HS-5 (cell line): ENCODE measurements around the gene INS.

Experiments
- DNase-seq: peaks from one replicate; pipeline ENCODE4 v3.0.0-alpha.2; 2012; ENCODE audit warnings: low read depth

The INS gene

DNA sequence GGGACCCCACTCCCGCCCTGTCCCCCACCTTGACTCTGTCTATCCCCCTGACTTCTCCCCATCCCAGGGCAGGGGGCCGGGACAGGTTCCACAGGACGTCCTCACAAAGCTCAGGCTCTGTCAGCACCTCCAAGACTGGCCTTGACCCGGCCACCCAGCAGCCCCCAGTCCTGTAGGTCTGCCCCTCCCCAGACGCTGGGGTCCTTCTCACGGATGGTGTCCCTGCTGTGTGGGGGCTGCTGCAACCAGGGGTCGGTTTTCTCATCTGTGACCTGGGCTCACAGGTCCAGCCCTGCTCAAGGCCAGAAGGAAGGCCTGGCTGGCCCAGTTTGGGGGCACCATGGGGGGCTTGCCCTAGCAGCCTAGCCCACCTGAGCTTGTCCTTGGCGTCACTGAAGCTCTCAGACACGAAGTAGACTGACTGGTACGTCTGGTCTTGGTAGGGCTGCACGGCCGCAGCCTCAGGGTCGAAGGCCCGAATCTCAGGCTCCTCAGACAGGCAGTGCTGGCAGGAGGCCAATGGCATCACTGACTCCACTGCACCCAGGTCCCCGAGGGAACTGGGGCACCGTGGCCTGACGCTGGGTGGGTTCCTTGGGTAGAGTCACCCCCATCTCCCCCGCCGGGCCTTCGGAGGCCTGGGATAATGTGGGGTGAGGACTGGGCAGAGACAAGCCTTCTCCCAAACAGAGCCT lies 4.0 kb upstream of the INS start:
- DNase-seq: no peak

DNA sequence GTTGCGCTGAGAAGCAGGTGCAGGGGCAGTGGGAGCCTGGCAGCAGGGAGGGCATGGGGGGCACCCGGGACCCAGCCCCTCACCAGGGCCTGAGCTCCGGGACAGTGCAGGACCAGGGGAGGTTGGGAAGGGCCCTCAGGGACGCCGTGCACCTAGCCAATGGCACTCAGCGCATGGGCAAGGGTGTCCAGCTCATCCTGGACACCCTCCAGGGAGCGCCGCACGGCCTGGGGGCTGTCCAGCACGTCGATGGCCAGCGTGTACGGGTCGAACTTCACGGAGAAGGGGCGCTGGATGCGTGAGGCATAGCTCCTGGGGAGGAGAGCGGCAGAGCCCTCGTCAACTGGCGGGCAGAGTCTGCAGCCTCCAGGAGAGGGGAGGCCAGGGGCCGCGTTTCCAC lies 3.1 kb upstream of the INS start:
- no peak for DNase-seq

DNA sequence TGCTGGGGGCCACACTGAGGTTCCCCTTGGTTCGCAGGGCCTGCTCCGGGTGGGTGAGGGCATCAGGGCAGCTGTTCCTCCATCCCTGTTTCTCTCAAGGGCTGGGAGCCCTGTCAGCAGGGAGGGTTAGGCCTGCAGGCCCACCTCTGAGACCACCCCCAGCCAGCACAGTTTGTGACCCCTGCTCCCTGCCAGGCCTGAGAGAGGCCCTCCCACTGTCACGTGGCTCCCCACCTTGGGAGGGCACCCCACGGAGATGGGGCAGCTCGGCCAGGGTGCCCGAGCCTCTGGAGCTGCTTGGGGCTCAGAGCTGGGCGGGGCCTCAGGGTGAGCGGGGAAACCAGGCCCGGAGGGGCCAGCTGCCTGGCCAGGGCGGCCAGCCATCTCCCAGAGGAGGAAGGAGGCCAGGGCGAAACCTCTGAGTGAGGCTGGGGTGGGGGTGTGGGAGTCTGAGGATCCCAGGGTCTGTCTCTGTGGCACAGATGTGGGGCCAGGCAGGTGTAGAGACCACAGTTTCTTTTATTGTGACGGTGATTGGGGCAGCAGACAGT lies 2.5 kb upstream of the INS start:
- no peak for DNase-seq

- DNase-seq: no peak
Observed at GRCh38 chr11:2159536-2160413, 1.2 kb downstream of the INS start.

- no peak for DNase-seq
Observed at GRCh38 chr11:2158966-2159365, 2.0 kb downstream of the INS start.

DNA sequence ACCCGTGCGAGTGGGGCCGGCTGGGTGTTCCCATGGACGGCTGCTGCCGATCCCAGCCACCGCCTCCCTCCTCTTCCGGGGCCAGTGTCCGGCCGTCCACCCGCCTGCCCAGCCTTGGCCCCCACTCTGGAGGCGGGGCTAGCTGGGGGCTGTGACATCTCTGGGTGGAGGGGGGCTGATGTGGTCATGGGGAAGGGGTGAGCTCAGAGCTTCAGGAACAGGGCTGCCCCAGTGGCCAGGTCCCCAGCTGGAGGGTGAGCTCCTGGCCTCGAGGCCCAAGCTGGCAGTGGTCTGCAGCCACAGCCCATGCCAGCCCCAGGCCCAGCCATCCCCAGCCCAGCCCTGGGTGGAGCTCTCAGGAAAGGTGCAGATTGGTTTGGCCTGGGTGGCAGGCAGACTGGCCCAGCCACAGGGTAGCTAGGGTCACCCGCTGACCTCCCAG lies 2.7 kb downstream of the INS start:
- DNase-seq: no peak

- DNase-seq: no peak
Observed at GRCh38 chr11:2157294-2158040, 3.5 kb downstream of the INS start.

DNA sequence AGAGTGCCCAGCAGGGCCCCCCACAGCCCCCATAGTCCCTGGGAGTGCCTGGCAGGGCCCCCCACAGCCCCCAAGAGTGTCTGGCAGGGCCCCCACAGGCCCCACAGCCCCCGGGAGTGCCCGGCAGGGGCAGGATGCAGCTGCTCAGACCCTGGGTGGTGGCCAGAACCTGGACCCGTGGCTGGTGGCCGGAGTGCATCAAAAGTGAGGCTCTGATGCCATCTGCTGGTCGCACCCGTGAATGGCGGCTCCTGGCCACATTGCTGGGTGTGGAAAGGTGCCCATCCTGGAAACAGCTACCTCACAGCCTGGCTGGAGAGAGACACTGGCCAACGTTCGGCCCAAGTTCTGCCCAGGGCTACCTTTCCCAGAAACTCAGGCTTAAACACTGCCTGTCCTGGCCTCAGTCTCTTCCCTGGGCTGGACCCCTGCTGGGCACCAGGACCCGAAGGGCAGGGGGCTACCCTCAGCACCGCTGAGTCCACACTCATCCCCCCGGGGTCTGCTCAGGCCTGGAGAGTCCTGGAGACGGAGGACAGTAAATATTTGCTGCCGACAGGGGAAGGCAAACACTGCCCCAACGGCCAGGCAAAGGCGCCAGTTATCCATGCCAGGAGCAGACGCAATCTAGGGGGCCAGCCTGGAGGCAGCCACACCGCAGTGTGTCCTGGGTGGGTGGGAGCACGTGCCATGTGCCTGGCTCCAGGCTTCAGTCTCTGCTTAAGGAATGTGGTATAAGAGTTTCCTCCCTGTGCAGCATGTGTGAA lies 4.4 kb downstream of the INS start:
- no peak for DNase-seq

DNA sequence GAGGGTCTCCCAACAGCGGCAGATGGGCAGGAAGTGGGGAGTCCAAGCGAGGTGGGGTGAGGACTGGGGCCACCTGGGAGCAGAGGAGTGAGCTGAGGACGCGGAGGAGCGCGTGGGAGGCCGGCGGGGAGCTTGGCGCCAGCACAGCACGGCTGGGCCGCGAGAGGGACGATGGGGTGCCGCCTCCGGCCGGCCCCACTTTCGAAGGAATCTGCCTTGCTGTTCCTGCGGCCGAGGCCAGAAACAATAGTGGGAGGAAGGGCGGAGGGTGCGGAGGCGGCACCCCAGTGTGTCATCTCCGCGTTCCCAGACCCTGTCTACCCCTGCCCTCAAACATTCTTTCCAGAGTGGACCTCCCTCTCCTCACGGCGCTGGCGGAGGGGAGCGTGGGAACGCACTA lies 5.5 kb downstream of the INS start:
- no peak for DNase-seq

DNA sequence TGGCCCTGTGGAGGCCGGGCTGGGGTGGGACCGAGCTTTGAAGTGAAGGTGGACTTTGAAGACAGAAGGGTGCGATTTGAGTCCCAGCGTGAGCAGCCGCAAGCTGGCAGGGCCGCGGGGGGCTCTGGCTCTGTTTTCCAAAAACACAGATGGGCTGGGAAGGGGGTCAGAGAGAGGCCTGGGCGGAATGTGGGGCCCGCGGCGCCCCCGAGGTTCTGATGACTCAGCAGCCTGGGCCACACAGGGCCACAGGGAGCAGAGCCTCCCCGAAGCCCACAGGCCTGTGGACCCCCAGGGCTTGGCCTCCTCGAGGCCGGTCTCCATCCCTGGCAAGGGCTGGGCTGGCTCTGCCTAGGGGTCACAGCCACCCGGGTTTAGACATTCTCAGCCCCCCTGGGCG lies 6.1 kb downstream of the INS start:
- no peak for DNase-seq

DNA sequence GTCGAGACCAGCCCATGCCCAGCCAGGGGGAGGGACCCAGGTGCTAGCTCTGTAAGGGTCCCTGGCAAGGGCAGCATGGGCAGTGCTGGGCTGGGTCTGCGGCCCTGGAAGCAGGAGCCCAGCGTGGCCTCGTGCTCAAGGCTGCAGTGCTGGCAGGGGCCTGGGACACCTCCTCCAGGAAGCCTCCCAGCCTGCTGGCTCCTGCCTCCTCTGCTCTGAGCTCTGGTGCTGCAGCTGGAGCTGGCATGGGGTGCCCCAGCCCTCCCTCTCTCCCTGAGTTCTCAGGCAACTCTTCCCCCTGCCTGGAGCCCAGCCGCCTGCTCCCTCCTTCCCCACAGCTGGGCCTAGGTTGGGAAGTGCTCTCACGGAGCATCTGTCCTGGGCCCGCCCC lies 6.8 kb downstream of the INS start:
- DNase-seq: no peak

GRCh38 chr11:2153581-2154194 lies 7.3 kb downstream of the INS start:
- no peak for DNase-seq

- DNase-seq: no peak
Observed at GRCh38 chr11:2151500-2152257, 9.3 kb downstream of the INS start.

DNA sequence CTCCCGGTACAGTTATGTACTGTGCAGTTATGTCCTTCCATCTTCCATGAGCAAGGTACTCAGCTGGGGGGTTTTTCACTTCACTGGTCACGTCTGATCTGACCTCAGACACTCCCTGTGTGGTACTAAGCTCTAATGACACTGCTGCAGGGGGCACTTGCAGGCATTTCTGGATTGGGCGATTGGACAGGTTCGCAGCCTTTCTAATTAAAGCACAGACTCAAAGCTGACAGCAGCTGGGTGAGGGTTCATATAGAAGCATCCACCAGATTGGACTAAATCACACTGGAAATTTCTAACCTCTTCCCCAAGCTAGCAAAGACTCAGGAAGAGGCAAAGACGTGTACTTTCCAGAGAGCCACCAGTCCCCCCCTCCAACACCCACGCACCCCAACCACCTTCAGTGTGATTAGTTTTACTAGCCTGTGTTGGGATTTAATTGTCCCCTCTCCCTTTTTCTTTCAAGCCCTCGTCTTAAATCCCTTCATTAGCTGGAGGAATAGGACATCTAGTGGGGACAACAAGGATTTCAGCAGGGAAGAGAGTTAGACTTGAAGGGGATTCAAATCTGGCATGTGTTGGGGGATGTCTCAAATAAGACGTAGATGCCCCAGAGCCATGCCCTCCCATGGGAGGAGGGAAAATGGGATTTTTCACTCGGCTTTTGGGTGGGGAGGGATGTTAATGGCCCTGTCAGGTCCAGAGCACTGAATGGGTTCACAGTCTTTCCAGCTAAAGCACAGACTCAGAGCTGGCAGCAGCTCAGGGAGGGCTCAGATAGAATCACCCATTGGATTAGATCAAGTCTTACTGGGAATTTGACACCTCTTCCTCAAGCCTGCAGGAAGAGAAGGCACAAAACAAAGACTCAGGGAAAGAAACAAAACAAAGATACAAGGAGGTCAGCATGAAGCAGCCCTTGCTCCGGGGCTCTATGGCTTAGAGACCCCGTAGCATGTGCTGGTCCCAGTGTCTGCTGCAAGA lies 10.9 kb downstream of the INS start:
- peak; percentile 10 for DNase-seq

GRCh38 chr11:2149460-2149859 lies 11.5 kb downstream of the INS start:
- no peak for DNase-seq

DNA sequence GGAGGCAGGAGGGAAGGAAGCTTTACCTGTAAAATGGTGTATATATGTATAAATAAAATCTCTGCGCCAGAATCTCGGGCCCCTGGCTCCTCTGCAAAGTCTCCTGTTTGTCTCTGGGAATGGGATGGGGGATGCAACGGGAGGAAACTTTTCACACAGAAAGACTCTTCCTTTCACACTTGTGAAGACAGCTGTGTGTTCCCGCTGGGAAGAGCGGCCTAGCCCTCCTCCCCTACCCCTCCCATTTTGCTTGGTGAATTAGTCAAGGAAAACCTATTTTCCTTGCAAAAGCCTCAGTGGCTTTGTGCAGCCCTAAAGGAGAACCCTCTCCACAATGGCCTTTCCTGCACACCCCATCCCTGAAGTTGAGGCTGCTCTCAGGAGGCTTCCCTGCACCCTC lies 12.4 kb downstream of the INS start:
- no peak for DNase-seq

- no peak for DNase-seq
Observed at GRCh38 chr11:2147391-2147790, 13.6 kb downstream of the INS start.

DNA sequence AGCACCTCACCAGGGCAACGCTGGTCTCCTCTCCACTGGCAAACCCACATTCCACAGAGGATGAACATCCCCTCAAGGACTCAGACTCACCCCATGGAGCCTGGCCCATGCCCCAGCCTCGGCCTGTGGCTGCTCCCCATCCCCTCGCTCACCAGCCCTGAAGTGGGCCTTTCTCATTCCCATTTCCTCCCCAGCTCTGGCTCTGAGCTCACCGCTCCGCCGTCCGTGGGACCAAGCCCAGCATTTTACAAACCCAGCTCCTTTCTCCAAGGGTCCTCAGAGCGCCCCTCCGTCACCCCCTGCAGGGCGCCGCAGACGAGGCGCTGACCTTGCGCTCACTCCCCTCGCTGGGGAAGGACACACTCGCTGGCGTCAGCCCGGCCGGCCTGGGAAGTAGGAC lies 15.0 kb downstream of the INS start:
- DNase-seq: no peak

- no peak for DNase-seq
Observed at GRCh38 chr11:2144544-2145248, 16.3 kb downstream of the INS start.
